Activated CD8-positive, alpha-beta T cell treated with anti-CD3 and anti-CD28 coated beads, Interleukin-2, amount 10 ng/mL, durations not matched to agents 7 days and 5 days (primary cell): Measurements from ENCODE around the gene TRPV5. TPM values are rescaled to one million over a fixed set of nuclear protein-coding genes. Genes with fewer than 3 reads are reported as not detected.
A peak's percentile ranks its signal among the peaks of the same experiment; 100 is the strongest.

Experiments used
- ATAC-seq: fragments of 150-1000 bp; cut with Tn5 transposase; one replicate; pipeline ENCODE4 v1.10.0; 2021; ENCODE audit warnings: moderate library complexity
- CTCF ChIA-PET: fragments of 350-600 bp; sonication (Branson Sonifier 250); formaldehyde crosslinking; loops from one replicate; lab custom pipeline; 2021; ENCODE audit warnings: antibody characterized with exemption; lab: Charles Lee
- POLR2A ChIA-PET: fragments of 350-600 bp; sonication (Branson Sonifier 250); formaldehyde crosslinking; loops from one replicate; lab custom pipeline; 2021; ENCODE audit warnings: antibody characterized with exemption; lab: Charles Lee
- DNase-seq: peaks from one replicate; pipeline ENCODE4 v3.0.0-alpha.2; 2020
- H3K27ac Mint-ChIP-seq: one replicate; pipeline ENCODE4 v1.8.0; 2021; ENCODE audit warnings: mild to moderate bottlenecking, mixed read lengths
- H3K27me3 Mint-ChIP-seq: one replicate; pipeline ENCODE4 v1.8.0; 2021; ENCODE audit warnings: low read depth, mixed read lengths
- H3K36me3 Mint-ChIP-seq: one replicate; pipeline ENCODE4 v1.8.0; 2021; ENCODE audit warnings: low read depth, mixed read lengths
- H3K4me1 Mint-ChIP-seq: one replicate; pipeline ENCODE4 v1.8.0; 2021; ENCODE audit warnings: low read depth, mixed read lengths
- H3K4me3 Mint-ChIP-seq: one replicate; pipeline ENCODE4 v1.8.0; 2021; ENCODE audit warnings: mild to moderate bottlenecking, mixed read lengths
- H3K9me3 Mint-ChIP-seq: one replicate; pipeline ENCODE4 v1.8.0; 2022; ENCODE audit warnings: mixed read lengths; ENCODE audit not compliant: insufficient read depth
- total RNA-seq, 2 experiments: library from RNA; stranded (reverse); gene quantifications; one replicate each; pipeline ENCODE4 v1.2.3, GENCODE V29; 2021

Gene TRPV5
- total RNA-seq, 2 experiments from 2014 or later = not detected

GRCh38 chr7:142873281-142873784 lies 60.2 kb downstream of the TRPV5 start:
- H3K4me3 Mint-ChIP-seq = no peak overlapping the region
- DNase-seq (peak; percentile 45), ATAC-seq (peak; percentile 43)
- no peaks in the 10 kb centered on the region for H3K27me3 Mint-ChIP-seq
- POLR2A ChIA-PET = no interaction called here
- no peak overlapping the region for H3K27ac Mint-ChIP-seq
- CTCF ChIA-PET = interaction anchor here (0.7 to 4.1 kb wide), 31 partner anchors 8 to 582 kb away, joined by 3 to 23 read pairs (median 4); partner anchors contain the start of gene EPHB6
- H3K4me1 Mint-ChIP-seq = no peaks in the 10 kb centered on the region
- no peaks in the 10 kb centered on the region for H3K36me3 Mint-ChIP-seq
- H3K9me3 Mint-ChIP-seq = no peaks in the 10 kb centered on the region

GRCh38 chr7:142872106-142872675 lies 61.4 kb downstream of the TRPV5 start:
- ATAC-seq (no peak), DNase-seq (no peak)
- no peaks in the 10 kb centered on the region for H3K4me1 Mint-ChIP-seq
- POLR2A ChIA-PET = no interaction called here
- CTCF ChIA-PET = interaction anchor here (0.8 to 4.1 kb wide), 20 partner anchors 8 to 552 kb away, joined by 3 to 23 read pairs (median 4); partner anchors contain the start of gene EPHB6
- no peaks in the 10 kb centered on the region for H3K36me3 Mint-ChIP-seq
- no peak overlapping the region for H3K27ac Mint-ChIP-seq
- H3K27me3 Mint-ChIP-seq = no peaks in the 10 kb centered on the region
- no peaks in the 10 kb centered on the region for H3K9me3 Mint-ChIP-seq
- no peak overlapping the region for H3K4me3 Mint-ChIP-seq

DNA sequence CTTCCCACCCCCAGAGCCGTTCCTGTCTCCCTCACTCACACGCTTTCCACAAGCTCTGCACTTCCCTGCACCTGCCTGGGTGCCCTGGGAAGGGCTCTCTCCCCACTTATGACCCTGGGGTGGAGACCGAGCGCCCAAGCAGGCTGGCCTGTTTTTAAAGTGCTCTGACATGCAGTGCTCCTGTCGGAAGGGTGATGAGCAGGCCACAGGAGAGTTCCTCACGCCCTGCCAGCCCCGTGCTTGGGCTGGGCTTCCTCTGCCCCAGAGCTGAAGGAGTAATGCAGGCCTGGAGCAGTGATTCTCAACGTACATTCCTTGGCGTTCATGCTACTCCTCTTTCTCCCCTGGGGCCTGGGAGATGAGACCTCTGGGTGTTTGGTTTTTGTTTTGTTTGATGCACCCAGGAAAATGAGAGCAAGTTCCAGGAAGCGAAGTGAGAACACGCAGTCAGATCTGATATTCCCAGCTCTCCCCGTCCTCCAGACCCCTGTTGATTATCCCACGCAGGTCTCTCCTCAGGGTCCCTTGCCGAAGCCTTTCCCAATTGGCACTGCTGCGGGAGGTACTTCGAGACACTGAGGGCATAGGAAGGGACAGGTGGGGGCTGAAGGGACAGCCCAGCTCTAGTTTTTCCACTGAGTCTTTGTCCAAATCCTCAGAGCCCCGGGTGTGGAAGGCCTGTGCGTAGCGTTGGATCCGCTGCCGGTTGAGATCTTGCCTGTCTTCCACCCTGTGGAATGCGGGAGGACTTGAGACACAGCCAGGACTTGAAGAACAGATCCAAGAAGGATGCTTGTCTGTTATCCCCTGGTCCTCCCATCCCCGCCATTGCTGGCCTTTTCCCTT lies 62.1 kb downstream of the TRPV5 start:
- H3K27ac Mint-ChIP-seq = no peak overlapping the region
- DNase-seq = no peak
- CTCF ChIA-PET = interaction anchor here (1.2 to 4.1 kb wide), 8 partner anchors 10 to 552 kb away, joined by 3 to 23 read pairs (median 6); no protein-coding TSS in a partner anchor

GRCh38 chr7:142870566-142871259 lies 62.8 kb downstream of the TRPV5 start:
- ChIA-PET POLR2A (interaction anchor here (0.6 kb wide), 1 partner anchor 17 kb away, joined by 3 read pairs; no protein-coding TSS in a partner anchor), CTCF (interaction anchor here (1.2 to 4.1 kb wide), 2 partner anchors 11 to 16 kb away, joined by 3 to 19 read pairs; no protein-coding TSS in a partner anchor)
- ATAC-seq = no peak
- H3K9me3 Mint-ChIP-seq = no peaks in the 10 kb centered on the region
- peaks cover 4% of the 10 kb centered on the region for H3K4me1 Mint-ChIP-seq
- H3K36me3 Mint-ChIP-seq = no peaks in the 10 kb centered on the region
- DNase-seq = no peak
- H3K27me3 Mint-ChIP-seq = no peaks in the 10 kb centered on the region
- no peak overlapping the region for H3K4me3 Mint-ChIP-seq
- H3K27ac Mint-ChIP-seq = no peak overlapping the region

More for the DNA sequence above, 62.1 kb downstream of the TRPV5 start:
- POLR2A ChIA-PET = no interaction called here
- no peak for ATAC-seq
- no peak overlapping the region for H3K4me3 Mint-ChIP-seq
- H3K9me3 Mint-ChIP-seq = no peaks in the 10 kb centered on the region
- no peaks in the 10 kb centered on the region for H3K27me3 Mint-ChIP-seq
- no peaks in the 10 kb centered on the region for H3K4me1 Mint-ChIP-seq
- no peaks in the 10 kb centered on the region for H3K36me3 Mint-ChIP-seq

- ATAC-seq (no peak), DNase-seq (no peak)
- H3K36me3 Mint-ChIP-seq = no peaks in the 10 kb centered on the region
- H3K27me3 Mint-ChIP-seq = no peaks in the 10 kb centered on the region
- H3K9me3 Mint-ChIP-seq = no peaks in the 10 kb centered on the region
- H3K27ac Mint-ChIP-seq = no peak overlapping the region
- H3K4me3 Mint-ChIP-seq = no peak overlapping the region
- CTCF ChIA-PET = interaction anchor here (4.1 kb wide), 1 partner anchor 11 kb away, joined by 19 read pairs; no protein-coding TSS in a partner anchor
- peaks cover 6% of the 10 kb centered on the region for H3K4me1 Mint-ChIP-seq
- POLR2A ChIA-PET = interaction anchor here (0.6 kb wide), 1 partner anchor 16 kb away, joined by 3 read pairs; no protein-coding TSS in a partner anchor
Measured at GRCh38 chr7:142870147-142870559, 63.4 kb downstream of the TRPV5 start.

- Mint-ChIP-seq H3K27me3 (no peaks in the 10 kb centered on the region), H3K27ac (peak overlapping the region; percentile 25), H3K4me1 (peaks cover 6% of the 10 kb centered on the region), H3K9me3 (no peaks in the 10 kb centered on the region), H3K4me3 (no peak overlapping the region), H3K36me3 (no peaks in the 10 kb centered on the region)
- no peak for ATAC-seq
- POLR2A ChIA-PET = no interaction called here
- CTCF ChIA-PET = interaction anchor here (4.1 kb wide), 1 partner anchor 12 kb away, joined by 19 read pairs; no protein-coding TSS in a partner anchor
- no peak for DNase-seq
Measured at GRCh38 chr7:142869434-142869833, 64.1 kb downstream of the TRPV5 start.

GRCh38 chr7:142868986-142869415 lies 64.5 kb downstream of the TRPV5 start:
- Mint-ChIP-seq H3K27me3 (no peaks in the 10 kb centered on the region), H3K4me1 (peaks cover 6% of the 10 kb centered on the region), H3K36me3 (no peaks in the 10 kb centered on the region), H3K4me3 (no peak overlapping the region), H3K27ac (no peak overlapping the region), H3K9me3 (no peaks in the 10 kb centered on the region)
- ATAC-seq (no peak), DNase-seq (no peak)
- CTCF ChIA-PET = no interaction called here
- POLR2A ChIA-PET = no interaction called here

- Mint-ChIP-seq H3K27me3 (no peaks in the 10 kb centered on the region), H3K4me1 (peaks cover 6% of the 10 kb centered on the region), H3K4me3 (no peak overlapping the region), H3K9me3 (no peaks in the 10 kb centered on the region), H3K36me3 (no peaks in the 10 kb centered on the region), H3K27ac (no peak overlapping the region)
- POLR2A ChIA-PET = no interaction called here
- no peak for ATAC-seq
- peak; percentile 9 for DNase-seq
- CTCF ChIA-PET = no interaction called here
Measured at GRCh38 chr7:142868188-142868985, 65.2 kb downstream of the TRPV5 start.

GRCh38 chr7:142867398-142868187 lies 66.0 kb downstream of the TRPV5 start:
- Mint-ChIP-seq H3K36me3 (no peaks in the 10 kb centered on the region), H3K9me3 (no peaks in the 10 kb centered on the region), H3K27ac (no peak overlapping the region), H3K27me3 (no peaks in the 10 kb centered on the region), H3K4me3 (no peak overlapping the region), H3K4me1 (peaks cover 6% of the 10 kb centered on the region)
- DNase-seq = peak; percentile 12
- POLR2A ChIA-PET = no interaction called here
- no peak for ATAC-seq
- CTCF ChIA-PET = interaction anchor here (0.7 to 1.6 kb wide), 2 partner anchors 16 to 324 kb away, joined by 3 to 6 read pairs; no protein-coding TSS in a partner anchor

GRCh38 chr7:142867097-142867378 lies 66.5 kb downstream of the TRPV5 start:
- Mint-ChIP-seq H3K36me3 (no peaks in the 10 kb centered on the region), H3K27me3 (no peaks in the 10 kb centered on the region), H3K4me3 (no peak overlapping the region), H3K9me3 (no peaks in the 10 kb centered on the region), H3K4me1 (peaks cover 6% of the 10 kb centered on the region), H3K27ac (no peak overlapping the region)
- no peak for ATAC-seq
- DNase-seq = peak; percentile 17
- ChIA-PET CTCF (interaction anchor here (0.7 to 1.9 kb wide), 4 partner anchors 15 to 324 kb away, joined by 3 to 6 read pairs (median 6); no protein-coding TSS in a partner anchor), POLR2A (no interaction called here)
